Measurements from ENCODE around the gene C3AR1.
"Not testable (repeated sequence)": the region's sequence is repeated elsewhere in the genome, so short reads cannot be mapped to it uniquely, and the experiment has no call there.

The C3AR1 gene

GRCh38 chr12:8026291-8026900 is 39.8 kb downstream of the C3AR1 start:
- peak; percentile 99 for DNase-seq

GRCh38 chr12:8018666-8019581 is 47.2 kb downstream of the C3AR1 start:
- no peak for DNase-seq

GRCh38 chr12:8018213-8018612 is 47.9 kb downstream of the C3AR1 start:
- DNase-seq, result not testable (repeated sequence)

GRCh38 chr12:8014836-8015235 is 51.3 kb downstream of the C3AR1 start:
- no peak for DNase-seq

- no peak for DNase-seq
Measured at GRCh38 chr12:8012651-8013309, 53.4 kb downstream of the C3AR1 start.

GRCh38 chr12:8011331-8011730 is 54.8 kb downstream of the C3AR1 start:
- DNase-seq, result no peak

All from suppressor macrophage treated with lipopolysaccharide for 4 hours (primary cell).